T47D (cell line): ENCODE data around the gene INPP5A.
"Not testable (repeated sequence)": the region's sequence is repeated elsewhere in the genome, so short reads cannot be mapped to it uniquely, and the experiment has no call there.

ENCODE experiments used
- DNase-seq, 2 experiments: peaks; one replicate each; pipeline versions ENCODE4 v3.0.0 to v3.0.0-alpha.2; 2011 to 2012; ENCODE audit warnings: low read depth in 1 of 2, low spot score in 1 of 2
- JUND ChIP-seq: IDR thresholded peaks from 2 replicates; pipeline ENCODE4 v1.6.1; 2012; ENCODE audit warnings: low read depth
- in situ Hi-C: cut with HindIII; loops from 2 replicates; pipeline ENCODE4 v1.10.0; 2016; ENCODE audit warnings: low sequenced_read_pairs, low pct_unique_long_range_greater_than_20kb

The INPP5A gene

DNA sequence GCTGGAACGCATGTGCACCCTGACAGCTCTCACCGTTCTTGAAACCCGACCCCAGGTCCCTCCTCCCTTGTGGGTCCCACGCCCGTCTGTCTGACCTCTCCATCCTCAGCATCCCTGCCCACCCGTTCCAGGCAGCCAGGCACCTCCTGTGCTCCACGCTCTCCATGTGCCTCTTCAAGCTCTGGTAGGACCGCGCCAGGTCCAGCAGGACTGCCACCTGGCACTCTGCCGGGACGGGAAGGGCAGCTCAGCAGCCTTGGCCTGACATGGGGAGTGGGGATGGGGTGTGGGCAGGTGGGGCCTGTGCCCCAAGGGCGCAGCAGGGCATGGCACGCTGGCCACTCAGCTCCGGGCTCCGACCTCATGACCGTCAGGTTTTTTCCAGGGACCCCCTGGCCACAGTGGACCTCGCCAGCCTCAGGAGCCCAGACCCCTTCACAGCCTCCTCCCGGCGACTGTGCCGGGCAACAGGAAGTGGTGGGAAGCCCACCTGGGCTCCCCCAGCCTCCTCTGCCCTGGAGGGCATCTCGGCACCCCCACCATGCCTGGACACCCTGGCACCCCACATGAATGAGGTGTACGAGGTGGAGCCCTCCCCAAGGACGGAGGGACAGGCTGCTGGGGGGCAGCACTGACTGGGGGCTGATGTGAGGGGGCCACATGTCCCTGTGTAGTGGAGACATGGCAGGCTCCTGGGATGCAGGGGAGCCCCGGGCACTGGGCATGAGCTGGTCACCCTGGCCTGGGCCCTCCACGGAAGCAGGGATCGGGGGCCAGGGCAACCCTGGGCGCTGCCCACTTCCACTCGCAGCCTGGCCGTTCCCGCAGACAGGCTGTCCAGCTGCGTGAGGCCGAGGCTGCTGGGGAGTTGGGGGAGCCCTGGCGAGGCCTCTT lies 273.5 kb downstream of the INPP5A start:
- DNase-seq = no peak
- in situ Hi-C loops = no loop called here
- TF ChIP-seq JUND = no peak

DNA sequence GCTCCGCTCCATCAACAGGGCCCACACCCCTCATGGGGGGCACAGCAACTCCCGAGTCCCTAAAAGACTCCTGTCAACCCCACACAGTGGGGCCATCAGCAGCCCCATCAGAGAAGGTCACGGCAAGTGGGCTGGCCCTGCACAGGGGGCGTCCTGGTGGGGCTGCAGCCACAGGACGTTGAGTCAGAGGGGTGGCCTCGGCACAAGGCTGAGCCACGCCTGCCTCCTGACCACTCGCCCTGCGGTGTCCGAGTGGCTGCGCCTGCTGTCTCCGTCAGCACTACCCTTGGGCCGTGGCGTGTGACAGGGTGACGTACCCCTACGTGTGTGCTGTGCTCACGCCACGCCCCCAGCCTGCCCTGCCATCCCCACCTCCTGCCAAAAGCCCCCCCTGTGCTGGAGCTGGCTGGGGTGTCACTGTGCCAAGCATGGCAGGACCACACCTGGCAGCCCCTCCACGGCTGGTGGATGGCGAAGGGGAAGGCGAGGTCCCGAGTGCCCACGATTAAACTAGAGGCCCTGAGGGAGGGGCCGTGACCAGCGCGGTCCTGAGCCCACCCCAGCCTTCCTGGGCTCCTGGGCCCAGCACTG lies 274.4 kb downstream of the INPP5A start:
- in situ Hi-C loops = no loop called here
- TF ChIP-seq JUND = no peak
- DNase-seq = no peak

DNA sequence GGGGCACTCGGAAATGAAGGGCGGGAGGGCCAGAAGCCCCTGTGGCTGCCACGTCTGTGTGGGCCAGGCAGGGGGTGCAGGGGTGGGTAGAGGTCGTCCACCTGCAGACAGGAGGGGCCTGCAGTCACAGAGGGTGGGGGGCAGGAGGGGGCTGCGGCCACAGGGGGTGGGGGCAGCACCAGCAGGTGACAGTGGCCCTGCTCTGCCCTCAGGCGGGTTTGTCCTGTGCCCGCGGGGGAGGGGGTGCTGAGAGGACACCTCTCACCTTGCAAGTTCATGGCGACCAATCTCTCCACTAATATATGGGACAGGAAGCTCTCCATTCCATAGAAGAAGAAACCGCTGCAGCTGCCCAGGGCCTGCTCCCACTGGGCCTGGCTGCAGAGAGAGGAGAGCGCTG lies 274.9 kb downstream of the INPP5A start:
- no peak for TF ChIP-seq JUND
- in situ Hi-C loops = no loop called here
- DNase-seq = no peak

DNA sequence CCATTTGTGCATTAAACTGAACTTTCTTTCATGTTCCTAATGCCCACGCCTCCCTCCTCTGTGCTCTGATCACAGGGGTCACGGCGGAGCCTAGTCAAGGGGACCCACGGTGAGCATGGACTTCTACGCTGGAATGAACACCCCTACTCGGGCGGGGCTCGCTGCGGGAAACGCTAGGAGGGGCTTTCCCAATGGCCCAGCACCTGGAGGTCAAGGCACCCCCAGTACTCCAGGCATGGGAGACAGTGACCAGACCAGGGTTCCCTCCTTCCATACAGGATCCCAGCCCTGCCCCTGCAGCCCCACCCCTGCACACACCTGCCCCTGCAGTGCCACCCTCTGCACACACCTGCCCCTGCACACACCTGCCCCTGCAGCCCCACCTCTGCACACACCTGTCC lies 275.4 kb downstream of the INPP5A start:
- TF ChIP-seq JUND = no peak
- DNase-seq = no peak
- in situ Hi-C loops = no loop called here

DNA sequence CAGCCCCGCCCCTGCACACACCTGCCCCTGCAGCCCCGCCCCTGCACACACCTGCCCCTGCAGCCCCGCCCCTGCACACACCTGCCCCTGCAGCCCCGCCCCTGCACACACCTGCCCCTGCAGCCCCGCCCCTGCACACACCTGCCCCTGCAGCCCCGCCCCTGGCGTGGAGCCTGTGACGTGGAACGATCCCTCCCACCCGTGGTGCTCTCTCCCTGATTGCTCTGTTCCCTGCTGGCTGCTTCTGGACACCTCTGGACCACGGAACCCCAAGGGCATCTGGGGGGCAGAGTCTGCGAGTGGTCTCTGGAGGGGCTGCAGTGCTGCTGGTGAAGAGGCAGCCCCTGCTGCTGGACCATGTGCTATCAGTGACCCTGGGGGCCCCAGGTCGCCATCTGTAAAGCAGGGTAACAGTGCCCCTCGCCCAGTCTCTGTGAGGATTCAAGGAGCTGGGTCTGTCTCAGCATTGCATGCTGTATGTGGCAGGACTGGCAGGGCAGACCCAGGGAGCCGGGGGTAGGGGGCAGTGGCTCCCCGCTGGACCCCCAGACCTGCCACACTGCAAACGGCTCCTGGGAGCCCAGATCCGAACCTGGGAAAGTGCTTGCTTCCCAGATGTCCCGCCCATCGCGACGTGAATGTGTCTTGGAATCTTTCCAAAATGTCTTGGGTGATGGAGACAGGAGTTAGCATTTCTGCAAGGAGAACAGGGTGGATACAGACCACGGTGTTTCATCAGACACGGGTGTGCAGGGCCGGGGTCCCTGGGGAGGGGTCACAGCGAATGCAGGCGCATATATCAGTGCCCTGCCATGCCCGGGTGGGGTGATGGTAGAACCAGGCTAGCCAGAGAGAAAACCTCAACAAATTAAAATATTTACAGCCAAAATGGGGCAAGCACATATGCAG lies 276.2 kb downstream of the INPP5A start:
- no peak for DNase-seq
- no peak for TF ChIP-seq JUND
- in situ Hi-C loops = no loop called here

DNA sequence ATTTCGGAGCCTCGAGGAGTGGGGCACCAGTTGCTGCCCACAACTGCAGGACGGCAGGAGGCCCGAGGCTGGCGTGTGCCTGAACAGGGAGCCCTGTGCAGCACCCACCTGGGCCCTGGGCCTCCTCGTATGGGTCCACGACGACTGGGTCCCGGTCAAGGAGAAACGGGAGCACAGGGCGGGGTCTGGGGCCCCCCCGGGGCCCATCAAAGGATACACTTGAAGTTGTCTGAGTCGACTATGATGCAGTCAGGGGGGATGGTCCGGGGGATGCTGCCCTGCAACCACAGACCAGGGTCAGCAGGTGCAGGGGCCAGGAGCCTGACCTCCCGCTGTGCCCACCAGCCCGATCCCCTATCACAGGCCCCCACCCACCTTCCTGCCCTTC lies 276.9 kb downstream of the INPP5A start:
- DNase-seq = no peak
- TF ChIP-seq JUND = no peak
- in situ Hi-C loops = no loop called here

DNA sequence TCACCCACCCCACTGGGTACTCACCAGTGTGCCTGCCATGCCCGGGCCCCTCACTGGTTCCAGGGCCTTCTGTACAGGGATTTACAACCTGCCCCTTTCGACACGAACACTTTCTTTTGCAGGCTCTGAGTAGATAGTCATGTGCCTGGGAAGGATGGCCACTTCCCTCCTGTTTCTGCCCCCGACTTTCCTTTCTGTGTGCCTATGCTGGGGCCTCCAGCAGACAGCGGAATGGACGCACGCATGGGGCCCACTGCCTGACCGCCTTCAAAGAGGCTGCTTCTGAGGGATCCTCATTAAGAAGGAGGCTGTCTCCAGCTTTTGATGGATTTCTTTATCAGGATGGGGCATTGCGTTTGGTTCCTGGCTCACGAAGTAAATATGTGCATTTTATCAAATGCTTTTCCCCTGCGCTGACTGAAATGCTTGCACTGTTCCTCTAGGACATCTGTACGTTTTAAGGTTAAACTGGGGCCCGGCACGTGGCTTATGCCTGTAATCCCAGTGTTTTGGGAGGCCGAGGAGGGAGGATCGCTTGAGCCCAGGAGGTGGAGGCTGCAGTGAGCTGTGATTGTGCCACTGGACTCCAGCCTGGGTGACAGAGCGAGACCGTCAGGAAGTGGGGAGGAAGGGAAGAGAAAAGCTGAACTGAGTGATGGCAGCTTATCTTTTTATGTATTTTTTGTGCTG lies 277.7 kb downstream of the INPP5A start:
- TF ChIP-seq JUND = no peak
- in situ Hi-C loops = no loop called here
- DNase-seq = no peak

DNA sequence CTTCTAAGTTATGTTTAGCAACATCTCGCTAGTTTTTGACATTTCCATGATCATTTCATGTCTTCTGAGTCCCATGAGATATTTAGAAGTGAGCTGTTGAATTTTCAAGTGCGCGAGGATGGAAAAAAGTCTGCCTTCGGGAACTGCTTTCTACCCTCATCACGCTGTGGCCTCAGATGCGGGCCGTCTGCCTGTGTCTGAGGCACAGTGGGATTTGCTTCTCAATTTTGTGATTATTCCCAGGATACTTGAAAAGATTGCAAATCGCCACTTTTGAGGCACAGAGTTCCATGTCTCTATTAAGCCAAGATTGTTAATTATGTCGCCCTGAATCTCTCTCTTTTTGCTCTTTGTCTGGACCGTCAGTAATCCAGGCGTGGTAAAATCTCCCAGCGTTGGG lies 279.1 kb downstream of the INPP5A start:
- in situ Hi-C loops = no loop called here
- DNase-seq = no peak
- TF ChIP-seq JUND = no peak

DNA sequence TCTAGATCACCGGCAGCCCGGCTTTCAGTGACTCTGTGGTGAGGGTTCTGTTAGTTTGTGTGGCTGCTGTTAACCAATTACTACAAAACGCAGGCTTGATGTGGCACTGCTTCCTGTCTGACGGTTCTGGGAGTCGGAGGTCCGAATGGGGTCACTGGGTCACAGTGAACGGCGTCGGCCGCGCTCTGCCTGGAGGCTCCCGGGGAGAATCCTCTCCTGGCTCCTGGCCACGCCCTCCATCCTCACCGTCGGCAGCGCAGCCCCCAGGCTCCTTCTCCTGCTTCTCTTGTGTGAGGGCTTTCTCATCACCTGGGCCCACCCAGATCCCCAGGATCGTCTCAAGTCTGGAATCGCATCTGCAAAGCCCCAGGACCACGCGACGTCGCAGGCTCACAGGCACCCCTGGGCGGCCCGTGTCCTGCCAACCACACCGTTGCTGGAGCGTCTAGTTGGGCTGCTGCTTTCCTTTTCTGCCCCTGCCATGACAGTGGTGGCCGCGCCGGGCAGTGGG lies 280.2 kb downstream of the INPP5A start:
- in situ Hi-C loops = no loop called here
- no peak for DNase-seq
- TF ChIP-seq JUND = no peak

DNA sequence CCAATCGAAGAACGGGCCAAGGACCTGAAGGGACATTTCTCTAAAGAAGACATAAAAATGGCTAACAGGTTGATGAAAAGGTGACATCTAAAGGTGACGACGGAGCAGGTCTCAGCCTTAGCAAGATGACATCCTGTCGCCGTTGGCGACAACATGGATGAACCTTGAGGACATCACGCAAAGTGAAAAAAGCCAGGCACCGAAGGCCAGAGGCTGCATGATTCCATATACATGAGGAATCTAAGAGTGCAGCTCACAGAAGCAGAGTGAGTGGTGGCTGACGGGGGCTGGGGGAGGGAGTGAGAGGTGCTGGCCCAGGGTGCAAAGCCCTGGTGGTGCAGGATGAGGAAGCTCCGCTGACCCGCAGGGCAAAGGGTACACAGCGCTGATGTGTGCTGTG lies 282.5 kb downstream of the INPP5A start:
- no peak for TF ChIP-seq JUND
- DNase-seq = no peak
- in situ Hi-C loops = no loop called here

DNA sequence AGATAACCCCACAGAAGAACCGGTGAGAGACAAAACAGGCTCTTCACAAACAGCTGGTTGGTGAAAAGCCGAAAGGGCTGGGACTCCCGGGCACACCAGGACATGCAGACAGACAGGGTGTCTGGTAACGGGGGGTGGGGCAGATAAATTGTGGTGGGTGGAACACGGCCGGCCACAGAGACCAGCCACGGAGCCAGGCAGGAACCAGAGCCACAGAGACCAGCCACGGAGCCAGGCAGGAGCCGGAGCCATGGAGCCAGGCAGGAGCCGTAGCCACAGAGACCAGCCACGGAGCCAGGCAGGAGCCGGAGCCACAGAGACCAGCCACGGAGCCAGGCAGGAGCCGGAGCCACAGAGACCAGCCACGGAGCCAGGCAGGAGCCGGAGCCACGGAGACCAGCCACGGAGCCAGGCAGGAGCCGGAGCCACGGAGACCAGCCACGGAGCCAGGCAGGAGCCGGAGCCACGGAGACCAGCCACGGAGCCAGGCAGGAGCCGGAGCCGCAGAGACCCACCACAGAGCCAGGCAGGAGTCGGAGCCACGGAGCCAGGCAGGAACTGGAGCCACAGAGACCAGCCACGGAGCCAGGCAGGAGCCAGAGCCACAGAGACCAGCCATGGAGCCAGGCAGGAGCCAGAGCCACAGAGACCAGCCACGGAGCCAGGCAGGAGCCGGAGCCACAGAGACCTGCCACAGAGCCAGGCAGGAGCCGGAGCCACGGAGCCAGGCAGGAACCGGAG lies 288.4 kb downstream of the INPP5A start:
- in situ Hi-C loops, DNase-seq: not testable (repeated sequence)
